WTC11 (cell line): ENCODE measurements around the gene BGN.

Experiments used
- ATF1 ChIP-seq: sonication (generic); formaldehyde crosslinking; IDR thresholded peaks from 2 replicates; pipeline ENCODE4 v1.8.1; 2023; ENCODE audit warnings: mild to moderate bottlenecking, moderate library complexity, missing genetic modification reagents
- CREB1 ChIP-seq: sonication (generic); formaldehyde crosslinking; IDR thresholded peaks from 2 replicates; pipeline ENCODE4 v1.8.0; 2023; ENCODE audit warnings: mild to moderate bottlenecking, missing genetic modification reagents
- CTCF ChIP-seq: fragments of 200-600 bp; IDR thresholded peaks from 2 replicates; pipeline ENCODE4 v1.8.0; 2022; ENCODE audit warnings: antibody characterized with exemption
- ETV6 ChIP-seq: sonication (generic); formaldehyde crosslinking; IDR thresholded peaks from 2 replicates; pipeline ENCODE4 v1.8.1; 2022; ENCODE audit warnings: mild to moderate bottlenecking, missing genetic modification reagents
- HMGXB4 ChIP-seq: sonication (generic); formaldehyde crosslinking; IDR thresholded peaks from 2 replicates; pipeline ENCODE4 v1.8.1; 2023; ENCODE audit warnings: mild to moderate bottlenecking, moderate library complexity, missing genetic modification reagents
- MAX ChIP-seq: sonication (generic); formaldehyde crosslinking; IDR thresholded peaks from 2 replicates; pipeline ENCODE4 v1.8.0; 2022; ENCODE audit warnings: mild to moderate bottlenecking, missing genetic modification reagents
- NR2C2 ChIP-seq: sonication (generic); formaldehyde crosslinking; IDR thresholded peaks from 2 replicates; pipeline ENCODE4 v1.8.0; 2022; ENCODE audit warnings: mild to moderate bottlenecking, missing genetic modification reagents
- PRDM15 ChIP-seq: sonication (generic); formaldehyde crosslinking; IDR thresholded peaks from 2 replicates; pipeline ENCODE4 v1.8.0; 2022; ENCODE audit warnings: missing genetic modification reagents
- PREB ChIP-seq: sonication (generic); formaldehyde crosslinking; IDR thresholded peaks from 2 replicates; pipeline ENCODE4 v1.8.1; 2022; ENCODE audit warnings: mild to moderate bottlenecking, missing genetic modification reagents, moderate library complexity, borderline replicate concordance
- ZNF281 ChIP-seq: sonication (generic); formaldehyde crosslinking; IDR thresholded peaks from 2 replicates; pipeline ENCODE4 v1.8.0; 2023; ENCODE audit warnings: mild to moderate bottlenecking, missing genetic modification reagents
- ZNF671 ChIP-seq: fragments of 250-450 bp; sonication (Bioruptor Pico); IDR thresholded peaks from 2 replicates; pipeline ENCODE4 v1.8.0; 2021; ENCODE audit warnings: mild to moderate bottlenecking

GRCh38 chrX:153450114-153450948 lies 44.4 kb upstream of the BGN start:
- TF ChIP-seq PREB (CRISPR knock-in tag), result no peak
- TF ChIP-seq HMGXB4 (CRISPR knock-in tag), result no peak
- no peak for TF ChIP-seq ZNF671 (CRISPR knock-in tag)
- no peak for TF ChIP-seq CTCF
- TF ChIP-seq NR2C2 (CRISPR knock-in tag), result no peak
- no peak for TF ChIP-seq MAX (CRISPR knock-in tag)
- TF ChIP-seq ZNF281 (CRISPR knock-in tag), result no peak
- TF ChIP-seq CREB1 (CRISPR knock-in tag), result no peak
- no peak for TF ChIP-seq ETV6 (CRISPR knock-in tag)
- TF ChIP-seq ATF1 (CRISPR knock-in tag), result no peak
- TF ChIP-seq PRDM15 (CRISPR knock-in tag), result no peak
